LNCaP clone FGC (cell line): ENCODE results near the gene BTBD9.

Source experiments
- DNase-seq: peaks from one replicate; pipeline ENCODE4 v3.0.0-alpha.2; 2011; ENCODE audit warnings: low read depth
- H3K4me3 ChIP-seq: 2 replicates; pipeline ENCODE4 v1.5.1; 2011; ENCODE audit warnings: mild to moderate bottlenecking, low read depth, low read length, control low read depth
- TF ChIP-seq, protein P1 (sequence below): IDR thresholded peaks from 2 replicates; pipeline ENCODE4 v1.5.1; 2012; ENCODE audit warnings: mild to moderate bottlenecking; ENCODE audit not compliant: control insufficient read depth, insufficient read depth; ENCODE audit errors: extremely low read depth

Gene BTBD9

DNA sequence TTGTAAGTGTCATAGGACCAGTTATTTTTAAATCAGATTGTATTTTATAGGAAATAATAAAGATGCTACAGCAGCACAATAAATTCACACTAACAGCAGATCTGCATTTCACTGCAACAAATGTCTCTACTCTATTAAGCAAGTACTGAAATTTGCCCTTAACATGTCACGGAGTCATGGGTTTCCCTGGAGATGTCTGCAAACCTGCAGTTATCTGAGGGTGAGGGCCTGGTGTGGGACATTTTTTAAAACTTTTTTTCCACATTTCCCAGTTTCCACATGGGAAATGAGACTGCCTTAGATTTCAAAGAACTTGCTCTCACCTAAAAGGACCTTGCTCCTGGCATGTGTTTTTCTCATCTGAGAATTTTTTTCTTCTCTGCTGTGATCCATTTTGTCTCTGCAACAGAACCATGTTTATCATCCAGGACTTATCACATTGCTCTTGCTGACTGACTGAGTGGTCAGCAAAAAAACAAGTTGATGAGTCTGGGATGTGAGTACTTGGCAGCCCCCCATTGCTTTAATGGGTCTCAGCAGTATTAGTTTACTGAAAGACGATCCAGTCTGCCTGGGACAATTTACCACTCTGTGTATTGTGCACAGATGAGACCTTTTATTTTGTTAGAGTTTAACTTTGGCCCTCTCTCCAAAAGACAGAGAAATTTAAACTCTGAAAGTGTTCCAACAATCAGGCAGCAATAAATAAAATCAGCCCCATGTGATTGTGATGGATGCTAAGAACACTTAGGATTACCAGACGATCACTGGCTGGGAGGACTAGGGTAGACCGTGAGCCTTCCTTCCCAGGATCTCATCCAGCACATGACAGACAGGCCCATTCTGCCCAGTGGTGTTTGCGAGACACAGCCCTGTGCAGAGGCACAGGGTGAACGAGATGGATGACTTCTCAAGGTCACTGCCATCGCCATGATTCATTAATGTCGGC is 268.8 kb downstream of the BTBD9 start:
- TF ChIP-seq, protein P1, sequence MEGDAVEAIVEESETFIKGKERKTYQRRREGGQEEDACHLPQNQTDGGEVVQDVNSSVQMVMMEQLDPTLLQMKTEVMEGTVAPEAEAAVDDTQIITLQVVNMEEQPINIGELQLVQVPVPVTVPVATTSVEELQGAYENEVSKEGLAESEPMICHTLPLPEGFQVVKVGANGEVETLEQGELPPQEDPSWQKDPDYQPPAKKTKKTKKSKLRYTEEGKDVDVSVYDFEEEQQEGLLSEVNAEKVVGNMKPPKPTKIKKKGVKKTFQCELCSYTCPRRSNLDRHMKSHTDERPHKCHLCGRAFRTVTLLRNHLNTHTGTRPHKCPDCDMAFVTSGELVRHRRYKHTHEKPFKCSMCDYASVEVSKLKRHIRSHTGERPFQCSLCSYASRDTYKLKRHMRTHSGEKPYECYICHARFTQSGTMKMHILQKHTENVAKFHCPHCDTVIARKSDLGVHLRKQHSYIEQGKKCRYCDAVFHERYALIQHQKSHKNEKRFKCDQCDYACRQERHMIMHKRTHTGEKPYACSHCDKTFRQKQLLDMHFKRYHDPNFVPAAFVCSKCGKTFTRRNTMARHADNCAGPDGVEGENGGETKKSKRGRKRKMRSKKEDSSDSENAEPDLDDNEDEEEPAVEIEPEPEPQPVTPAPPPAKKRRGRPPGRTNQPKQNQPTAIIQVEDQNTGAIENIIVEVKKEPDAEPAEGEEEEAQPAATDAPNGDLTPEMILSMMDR: no peak
- no peak for DNase-seq
- H3K4me3 ChIP-seq: no peak overlapping the region

DNA sequence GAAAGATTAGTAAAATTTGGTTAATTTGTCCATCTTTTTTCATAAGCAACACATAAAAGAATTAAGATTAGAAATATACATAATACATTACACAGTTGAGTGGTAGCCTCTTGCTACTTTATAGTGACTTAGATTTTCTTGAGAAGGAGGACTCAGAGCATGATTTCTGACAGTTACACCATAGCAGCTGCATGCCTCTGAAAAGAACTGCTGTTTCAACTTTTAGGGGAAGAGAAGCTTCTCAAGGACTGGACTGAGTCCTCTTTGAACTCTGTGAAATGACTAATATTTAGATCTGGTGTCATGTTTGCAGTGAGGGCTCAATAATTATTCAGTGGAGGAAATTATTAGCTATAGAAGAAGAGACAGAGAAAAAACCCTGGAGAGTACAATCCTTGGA is 272.5 kb downstream of the BTBD9 start:
- no peak for DNase-seq
- no peak overlapping the region for H3K4me3 ChIP-seq
- TF ChIP-seq, protein P1: no peak

DNA sequence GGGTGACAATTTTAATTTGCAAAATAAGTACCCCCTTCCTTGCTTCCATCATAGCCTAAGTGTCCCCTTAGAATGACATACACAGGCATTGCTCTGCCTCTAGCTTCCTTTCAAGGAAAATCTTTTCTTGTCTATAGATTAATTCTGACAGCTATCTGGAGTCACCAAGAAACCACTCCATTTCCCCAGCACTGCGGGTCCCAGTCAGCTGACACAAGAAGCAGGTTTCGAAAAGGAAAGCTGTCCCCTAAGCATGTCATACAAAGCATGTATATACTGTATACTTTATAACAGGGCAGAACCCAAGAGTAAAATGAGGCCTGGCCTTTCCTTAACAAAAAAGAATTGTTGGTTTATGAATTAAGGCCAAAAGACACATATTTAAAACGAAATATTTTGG is 273.5 kb downstream of the BTBD9 start:
- H3K4me3 ChIP-seq: no peak overlapping the region
- DNase-seq: no peak
- TF ChIP-seq, protein P1: no peak

DNA sequence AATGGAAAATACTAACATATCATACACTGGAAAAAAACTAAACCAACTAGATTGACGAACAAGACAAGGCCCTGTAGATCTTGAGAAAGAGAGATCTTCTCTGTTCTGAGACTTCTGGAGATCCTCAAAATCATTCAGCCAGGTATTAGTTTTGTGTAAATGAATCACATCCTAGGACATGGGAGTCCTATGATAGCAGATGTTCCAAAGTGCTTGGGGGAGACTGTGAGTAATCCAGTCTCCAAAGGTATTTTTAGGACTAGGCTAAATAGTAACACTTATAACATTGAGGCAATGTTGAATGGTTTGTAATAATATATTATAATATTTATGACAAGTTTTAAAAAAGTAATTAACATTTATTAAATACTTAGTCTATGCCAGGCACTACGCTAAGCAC is 275.0 kb downstream of the BTBD9 start:
- DNase-seq: no peak
- H3K4me3 ChIP-seq: no peak overlapping the region
- TF ChIP-seq, protein P1: no peak

DNA sequence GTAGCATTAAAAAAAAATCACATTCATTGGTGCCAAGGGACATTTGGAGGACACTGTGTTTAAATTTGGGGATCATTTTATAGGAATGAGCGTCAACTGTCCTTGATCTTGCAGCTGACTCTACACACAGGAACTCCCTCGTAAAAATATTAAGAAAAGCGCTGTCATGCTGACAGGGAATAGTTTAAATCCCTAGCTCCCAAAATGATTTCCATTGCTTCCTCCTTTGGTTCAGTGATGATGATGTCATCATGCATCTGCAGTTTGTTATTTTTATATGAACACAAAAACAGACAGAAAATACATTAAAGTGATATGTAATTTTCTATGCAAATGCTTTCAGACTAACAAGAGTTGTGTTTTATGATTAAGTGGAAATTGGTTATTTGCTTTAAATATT is 275.6 kb downstream of the BTBD9 start:
- TF ChIP-seq, protein P1: no peak
- no peak for DNase-seq
- H3K4me3 ChIP-seq: no peak overlapping the region

DNA sequence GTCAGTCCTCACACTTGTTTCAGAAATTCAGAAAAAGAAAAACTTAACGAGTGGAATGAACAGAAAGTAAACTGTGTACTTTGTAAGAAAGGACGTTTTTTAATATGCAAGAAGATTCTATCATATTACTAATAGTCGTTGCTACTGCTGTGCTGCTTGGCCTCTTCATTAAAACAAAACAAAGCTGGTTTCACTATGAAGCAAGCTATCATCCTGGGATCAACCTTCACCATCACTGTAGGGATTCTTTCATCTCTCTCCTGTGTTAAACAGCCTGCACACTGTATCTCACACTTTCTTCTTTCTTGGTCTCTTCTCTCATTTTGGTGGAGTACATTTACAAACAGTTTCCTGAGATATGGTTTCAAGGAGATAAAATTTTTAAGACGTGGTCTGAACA is 284.2 kb downstream of the BTBD9 start:
- DNase-seq: no peak
- no peak overlapping the region for H3K4me3 ChIP-seq
- TF ChIP-seq, protein P1: no peak
